HEK293 (cell line): Measurements from ENCODE around the gene PPP1R3F.

Experiments used
- CTCF ChIA-PET: fragments of 350-600 bp; formaldehyde crosslinking; extraction: SDS; loops from one replicate; lab custom pipeline; 2021; ENCODE audit warnings: antibody characterized with exemption; lab: Yijun Ruan, JAX
- POLR2A ChIA-PET: fragments of 300-600 bp; formaldehyde crosslinking; extraction: SDS; loops from one replicate; lab custom pipeline; 2020; ENCODE audit warnings: antibody characterized with exemption, inconsistent platforms; lab: Yijun Ruan, JAX
- H3K27ac ChIP-seq: fragments of 200-500 bp; sonication (Bioruptor generic); 2 replicates; pipeline ENCODE4 v1.5.1; 2014; ENCODE audit warnings: low read depth, low read length, control low read depth, inconsistent platforms; ENCODE audit errors: extremely low read depth
- H3K36me3 ChIP-seq, 2 experiments: fragments of 200-500 bp in 1 of 2; sonication (Bioruptor generic) in 1 of 2; 1 replicate in 1 of 2; 2 replicates in 1 of 2; pipeline ENCODE4 v1.5.1; 2014 to 2017; ENCODE audit warnings: inconsistent platforms in 2 of 2, low read length in 2 of 2; ENCODE audit not compliant: control insufficient read depth in 2 of 2, insufficient read depth in 1 of 2
- H3K4me1 ChIP-seq: fragments of 200-500 bp; sonication (Bioruptor generic); 2 replicates; pipeline ENCODE4 v1.5.1; 2014; ENCODE audit warnings: mild to moderate bottlenecking, low read length, inconsistent platforms; ENCODE audit not compliant: control insufficient read depth, insufficient read depth
- H3K4me3 ChIP-seq: 2 replicates; pipeline ENCODE4 v1.5.1; 2011; ENCODE audit warnings: low read depth, mild to moderate bottlenecking, control low read depth, low read length, moderate library complexity
- H3K9me3 ChIP-seq: fragments of 200-500 bp; sonication (Bioruptor generic); 2 replicates; pipeline ENCODE4 v1.5.1; 2014; ENCODE audit warnings: low read depth, low read length, inconsistent platforms; ENCODE audit not compliant: control insufficient read depth, insufficient read depth
- HOXC10 ChIP-seq: sonication (generic); formaldehyde crosslinking; IDR thresholded peaks from 2 replicates; pipeline ENCODE4 v1.8.1; 2023; ENCODE audit warnings: mild to moderate bottlenecking, missing genetic modification reagents
- KLF8 ChIP-seq: fragments of 450-650 bp; formaldehyde crosslinking; IDR thresholded peaks from 2 replicates; pipeline ENCODE4 v1.5.1; 2016; ENCODE audit warnings: missing biosample characterization, missing genetic modification characterization
- TCF7L2 ChIP-seq: IDR thresholded peaks from 2 replicates; pipeline ENCODE4 v1.6.1; 2011; ENCODE audit warnings: low read depth, mild to moderate bottlenecking, inconsistent platforms, low read length, moderate library complexity, borderline replicate concordance
- ZNF10 ChIP-seq: fragments of 450-650 bp; formaldehyde crosslinking; IDR thresholded peaks from 2 replicates; pipeline ENCODE4 v1.5.1; 2017; ENCODE audit warnings: missing biosample characterization, missing genetic modification characterization
- ZNF121 ChIP-seq: fragments of 450-650 bp; formaldehyde crosslinking; IDR thresholded peaks from 2 replicates; pipeline ENCODE4 v1.5.1; 2016; ENCODE audit warnings: missing biosample characterization, missing genetic modification characterization
- ZNF132 ChIP-seq: fragments of 450-650 bp; formaldehyde crosslinking; IDR thresholded peaks from 2 replicates; pipeline ENCODE4 v1.5.1; 2017; ENCODE audit warnings: missing biosample characterization, missing genetic modification characterization, borderline replicate concordance
- ZNF169 ChIP-seq: fragments of 450-650 bp; formaldehyde crosslinking; IDR thresholded peaks from 2 replicates; pipeline ENCODE4 v1.5.1; 2016; ENCODE audit warnings: missing biosample characterization, missing genetic modification characterization
- ZNF239 ChIP-seq: fragments of 450-650 bp; formaldehyde crosslinking; IDR thresholded peaks from 2 replicates; pipeline ENCODE4 v1.5.1; 2016; ENCODE audit warnings: missing biosample characterization, missing genetic modification characterization
- ZNF366 ChIP-seq: fragments of 450-650 bp; formaldehyde crosslinking; conservative IDR thresholded peaks from 2 replicates; pipeline ENCODE4 v1.5.1; 2016; ENCODE audit warnings: missing biosample characterization, missing genetic modification characterization
- ZNF530 ChIP-seq: fragments of 450-650 bp; formaldehyde crosslinking; IDR thresholded peaks from 2 replicates; pipeline ENCODE4 v1.5.1; 2016; ENCODE audit warnings: low read depth, missing biosample characterization, missing genetic modification characterization
- ZNF544 ChIP-seq: fragments of 450-650 bp; formaldehyde crosslinking; IDR thresholded peaks from 2 replicates; pipeline ENCODE4 v1.5.0; 2017; ENCODE audit warnings: missing biosample characterization, missing genetic modification characterization
- TF ChIP-seq, protein P1 (sequence below): fragments of 450-650 bp; formaldehyde crosslinking; IDR thresholded peaks from 2 replicates; pipeline ENCODE4 v1.5.1; 2016; ENCODE audit warnings: missing biosample characterization, missing genetic modification characterization, borderline replicate concordance
- TF ChIP-seq, protein P2 (sequence below): fragments of 450-650 bp; IDR thresholded peaks from 2 replicates; pipeline ENCODE4 v1.5.1; 2018; ENCODE audit warnings: missing biosample characterization, mild to moderate bottlenecking, missing genetic modification characterization
- TF ChIP-seq, protein P3 (sequence below): fragments of 450-650 bp; formaldehyde crosslinking; IDR thresholded peaks from 2 replicates; pipeline ENCODE4 v1.5.1; 2016; ENCODE audit warnings: missing biosample characterization, missing genetic modification characterization

PPP1R3F gene

DNA sequence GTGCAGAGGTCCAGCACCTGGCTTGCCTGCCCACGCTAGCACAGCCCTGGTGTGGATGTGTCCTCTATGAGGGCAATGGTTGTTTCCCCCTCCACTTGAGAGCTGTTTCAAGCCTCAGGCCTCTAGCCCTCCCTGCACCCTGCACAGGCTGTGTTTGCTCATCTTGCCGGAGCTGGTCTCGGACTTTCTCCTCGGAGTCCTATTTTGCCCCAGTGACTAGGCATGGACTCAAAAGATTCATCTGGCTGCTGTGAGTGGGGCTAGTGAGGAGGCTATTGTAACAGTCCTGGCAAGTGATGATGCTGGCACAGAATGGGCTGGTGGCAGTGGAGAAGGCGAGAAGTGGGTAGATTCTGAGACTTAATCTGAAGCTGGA is 10.9 kb upstream of the PPP1R3F start:
- Histone ChIP-seq H3K27ac (no peak overlapping the region), H3K36me3 (no peaks in the 10 kb centered on the region), H3K4me1 (no peaks in the 10 kb centered on the region), H3K4me3 (no peak overlapping the region), H3K9me3 (no peaks in the 10 kb centered on the region)
- no peak for TF ChIP-seq ZNF530 (tag by site-specific recombination)
- TF ChIP-seq ZNF10 = no peak
- TF ChIP-seq, protein P1, sequence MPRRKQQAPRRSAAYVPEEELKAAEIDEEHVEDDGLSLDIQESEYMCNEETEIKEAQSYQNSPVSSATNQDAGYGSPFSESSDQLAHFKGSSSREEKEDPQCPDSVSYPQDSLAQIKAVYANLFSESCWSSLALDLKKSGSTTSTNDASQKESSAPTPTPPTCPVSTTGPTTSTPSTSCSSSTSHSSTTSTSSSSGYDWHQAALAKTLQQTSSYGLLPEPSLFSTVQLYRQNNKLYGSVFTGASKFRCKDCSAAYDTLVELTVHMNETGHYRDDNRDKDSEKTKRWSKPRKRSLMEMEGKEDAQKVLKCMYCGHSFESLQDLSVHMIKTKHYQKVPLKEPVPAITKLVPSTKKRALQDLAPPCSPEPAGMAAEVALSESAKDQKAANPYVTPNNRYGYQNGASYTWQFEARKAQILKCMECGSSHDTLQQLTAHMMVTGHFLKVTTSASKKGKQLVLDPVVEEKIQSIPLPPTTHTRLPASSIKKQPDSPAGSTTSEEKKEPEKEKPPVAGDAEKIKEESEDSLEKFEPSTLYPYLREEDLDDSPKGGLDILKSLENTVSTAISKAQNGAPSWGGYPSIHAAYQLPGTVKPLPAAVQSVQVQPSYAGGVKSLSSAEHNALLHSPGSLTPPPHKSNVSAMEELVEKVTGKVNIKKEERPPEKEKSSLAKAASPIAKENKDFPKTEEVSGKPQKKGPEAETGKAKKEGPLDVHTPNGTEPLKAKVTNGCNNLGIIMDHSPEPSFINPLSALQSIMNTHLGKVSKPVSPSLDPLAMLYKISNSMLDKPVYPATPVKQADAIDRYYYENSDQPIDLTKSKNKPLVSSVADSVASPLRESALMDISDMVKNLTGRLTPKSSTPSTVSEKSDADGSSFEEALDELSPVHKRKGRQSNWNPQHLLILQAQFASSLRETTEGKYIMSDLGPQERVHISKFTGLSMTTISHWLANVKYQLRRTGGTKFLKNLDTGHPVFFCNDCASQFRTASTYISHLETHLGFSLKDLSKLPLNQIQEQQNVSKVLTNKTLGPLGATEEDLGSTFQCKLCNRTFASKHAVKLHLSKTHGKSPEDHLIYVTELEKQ (tag by site-specific recombination) = no peak
- no peak for TF ChIP-seq ZNF366 (tag by site-specific recombination)
- TF ChIP-seq TCF7L2 = no peak
- no peak for TF ChIP-seq KLF8 (tag by site-specific recombination)
- TF ChIP-seq, protein P2, sequence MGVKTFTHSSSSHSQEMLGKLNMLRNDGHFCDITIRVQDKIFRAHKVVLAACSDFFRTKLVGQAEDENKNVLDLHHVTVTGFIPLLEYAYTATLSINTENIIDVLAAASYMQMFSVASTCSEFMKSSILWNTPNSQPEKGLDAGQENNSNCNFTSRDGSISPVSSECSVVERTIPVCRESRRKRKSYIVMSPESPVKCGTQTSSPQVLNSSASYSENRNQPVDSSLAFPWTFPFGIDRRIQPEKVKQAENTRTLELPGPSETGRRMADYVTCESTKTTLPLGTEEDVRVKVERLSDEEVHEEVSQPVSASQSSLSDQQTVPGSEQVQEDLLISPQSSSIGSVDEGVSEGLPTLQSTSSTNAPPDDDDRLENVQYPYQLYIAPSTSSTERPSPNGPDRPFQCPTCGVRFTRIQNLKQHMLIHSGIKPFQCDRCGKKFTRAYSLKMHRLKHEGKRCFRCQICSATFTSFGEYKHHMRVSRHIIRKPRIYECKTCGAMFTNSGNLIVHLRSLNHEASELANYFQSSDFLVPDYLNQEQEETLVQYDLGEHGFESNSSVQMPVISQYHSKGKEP = no peak
- no peak for TF ChIP-seq ZNF544 (tag by site-specific recombination)
- ChIA-PET CTCF (no interaction called here), POLR2A (interaction anchor here (3.0 kb wide), 1 partner anchor 10 kb away, joined by 11 read pairs; no protein-coding TSS in a partner anchor)

DNA sequence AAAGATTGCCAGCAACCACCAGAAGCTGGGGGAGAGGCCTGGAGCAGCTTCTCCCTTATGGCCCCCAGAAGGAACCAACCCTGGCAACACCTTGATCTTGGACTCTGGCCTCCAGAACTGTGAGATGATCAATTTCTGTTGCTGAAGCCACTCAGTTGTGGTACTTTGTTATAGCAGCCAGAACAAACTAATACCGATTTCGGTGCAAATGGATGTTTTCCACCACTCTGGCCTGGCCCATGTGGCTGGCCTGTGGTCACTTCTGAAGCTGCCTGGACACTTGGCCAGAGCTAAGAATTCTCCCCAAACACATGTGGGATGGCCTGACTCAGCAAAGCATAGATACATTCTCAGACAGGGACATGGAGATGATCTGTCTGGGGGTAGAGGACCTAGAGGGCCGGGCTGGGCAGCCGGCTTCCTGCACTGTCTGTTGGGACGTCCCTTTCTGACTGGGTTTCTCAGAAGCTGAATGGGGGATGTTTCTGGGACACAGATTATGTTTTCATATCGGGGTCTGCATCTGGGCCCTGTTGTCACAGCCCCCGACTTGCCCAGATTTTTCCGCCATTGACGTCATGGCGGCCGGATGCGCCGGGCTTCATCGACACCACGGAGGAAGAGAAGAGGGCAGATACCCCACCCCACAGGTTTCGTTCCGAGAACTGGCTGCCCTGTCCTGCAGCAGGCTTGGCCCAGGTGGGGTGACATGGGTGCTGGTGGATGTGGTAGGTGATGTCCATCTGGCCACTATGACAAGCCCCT is 9.2 kb upstream of the PPP1R3F start:
- Histone ChIP-seq H3K36me3 (no peaks in the 10 kb centered on the region), H3K4me3 (no peak overlapping the region), H3K4me1 (no peaks in the 10 kb centered on the region), H3K27ac (no peak overlapping the region), H3K9me3 (no peaks in the 10 kb centered on the region)
- TF ChIP-seq ZNF169 (tag by site-specific recombination) (no peak), ZNF132 (tag by site-specific recombination) (no peak), ZNF239 (no peak), HOXC10 (CRISPR knock-in tag) (no peak)
- POLR2A ChIA-PET = interaction anchor here (3.0 kb wide), 1 partner anchor 9 kb away, joined by 11 read pairs; no protein-coding TSS in a partner anchor
- CTCF ChIA-PET = no interaction called here

DNA sequence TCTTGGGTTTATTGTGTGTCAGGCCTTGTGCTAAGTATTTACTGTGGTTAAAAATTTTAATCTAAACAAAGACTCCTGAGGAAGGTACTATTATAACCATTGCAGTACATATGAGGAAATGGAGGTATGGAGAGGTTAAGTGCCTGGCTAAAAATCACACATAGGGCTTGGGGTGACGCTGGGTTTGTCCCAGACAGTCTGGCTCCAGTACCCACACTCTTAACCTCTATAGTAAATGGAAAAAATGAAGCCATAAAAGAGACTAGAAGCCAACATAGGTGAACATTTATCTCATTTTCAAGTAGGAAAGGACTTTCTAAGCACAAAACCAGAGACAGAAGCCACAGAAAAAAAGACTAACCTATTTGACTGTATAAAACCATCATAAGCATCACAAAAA is 7.0 kb upstream of the PPP1R3F start:
- ChIA-PET CTCF (no interaction called here), POLR2A (interaction anchor here (0.7 kb wide), 1 partner anchor 62 kb away, joined by 3 read pairs; no protein-coding TSS in a partner anchor)

More for the DNA sequence above, 7.0 kb upstream of the PPP1R3F start:
- H3K36me3 ChIP-seq = no peaks in the 10 kb centered on the region
- H3K27ac ChIP-seq = no peak overlapping the region
- TF ChIP-seq, protein P3, sequence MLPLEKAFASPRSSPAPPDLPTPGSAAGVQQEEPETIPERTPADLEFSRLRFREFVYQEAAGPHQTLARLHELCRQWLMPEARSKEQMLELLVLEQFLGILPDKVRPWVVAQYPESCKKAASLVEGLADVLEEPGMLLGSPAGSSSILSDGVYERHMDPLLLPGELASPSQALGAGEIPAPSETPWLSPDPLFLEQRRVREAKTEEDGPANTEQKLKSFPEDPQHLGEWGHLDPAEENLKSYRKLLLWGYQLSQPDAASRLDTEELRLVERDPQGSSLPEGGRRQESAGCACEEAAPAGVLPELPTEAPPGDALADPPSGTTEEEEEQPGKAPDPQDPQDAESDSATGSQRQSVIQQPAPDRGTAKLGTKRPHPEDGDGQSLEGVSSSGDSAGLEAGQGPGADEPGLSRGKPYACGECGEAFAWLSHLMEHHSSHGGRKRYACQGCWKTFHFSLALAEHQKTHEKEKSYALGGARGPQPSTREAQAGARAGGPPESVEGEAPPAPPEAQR = no peak
- no peak for TF ChIP-seq ZNF121
- no peaks in the 10 kb centered on the region for H3K9me3 ChIP-seq
- H3K4me1 ChIP-seq = no peaks in the 10 kb centered on the region
- H3K4me3 ChIP-seq = no peak overlapping the region
